Measurements from ENCODE around the gene GPER1. TPM values are rescaled to one million over a fixed set of nuclear protein-coding genes. Genes with fewer than 3 reads are reported as not detected.
"Not testable (repeated sequence)": the region's sequence is repeated elsewhere in the genome, so short reads cannot be mapped to it uniquely, and the experiment has no call there.

GPER1 gene
- total RNA-seq, 1 experiment from 2014 or later: 0.14 TPM

GRCh38 chr7:1130021-1130990 is 42.4 kb downstream of the GPER1 start:
- no peak for DNase-seq

GRCh38 chr7:1131471-1132265 is 43.8 kb downstream of the GPER1 start:
- Histone ChIP-seq H3K27me3 (ENCODE audit: control insufficient read depth, insufficient read depth, low read length) (no peaks in the 10 kb centered on the region), H3K4me3 (ENCODE audit: insufficient read depth, low read depth, low read length) (no peak overlapping the region), H3K36me3 (replicated peaks; ENCODE audit: control insufficient read depth, insufficient read depth, low read length) (no peaks in the 10 kb centered on the region)
- DNase-seq: no peak

More at GRCh38 chr7:1130021-1130990, 42.4 kb downstream of the GPER1 start:
- Histone ChIP-seq H3K4me3 (ENCODE audit: insufficient read depth, low read depth, low read length) (no peak overlapping the region), H3K36me3 (replicated peaks; ENCODE audit: control insufficient read depth, insufficient read depth, low read length) (no peaks in the 10 kb centered on the region), H3K27me3 (ENCODE audit: control insufficient read depth, insufficient read depth, low read length) (no peaks in the 10 kb centered on the region)

GRCh38 chr7:1134951-1135350 is 47.0 kb downstream of the GPER1 start:
- Histone ChIP-seq H3K27me3 (ENCODE audit: control insufficient read depth, insufficient read depth, low read length) (no peaks in the 10 kb centered on the region), H3K36me3 (replicated peaks; ENCODE audit: control insufficient read depth, insufficient read depth, low read length) (no peaks in the 10 kb centered on the region), H3K4me3 (ENCODE audit: insufficient read depth, low read depth, low read length) (no peak overlapping the region)
- no peak for DNase-seq

- Histone ChIP-seq H3K36me3 (replicated peaks; ENCODE audit: control insufficient read depth, insufficient read depth, low read length) (no peaks in the 10 kb centered on the region), H3K4me3 (ENCODE audit: insufficient read depth, low read depth, low read length) (peak overlapping the region; percentile 73), H3K27me3 (ENCODE audit: control insufficient read depth, insufficient read depth, low read length) (no peaks in the 10 kb centered on the region)
- peak; percentile 60 for DNase-seq
Measured at GRCh38 chr7:1136841-1137516, 49.1 kb downstream of the GPER1 start.

GRCh38 chr7:1137517-1138167 is 49.7 kb downstream of the GPER1 start:
- Histone ChIP-seq H3K4me3 (ENCODE audit: insufficient read depth, low read depth, low read length) (peak overlapping the region; percentile 73), H3K36me3 (replicated peaks; ENCODE audit: control insufficient read depth, insufficient read depth, low read length) (no peaks in the 10 kb centered on the region), H3K27me3 (ENCODE audit: control insufficient read depth, insufficient read depth, low read length) (no peaks in the 10 kb centered on the region)
- no peak for DNase-seq

- Histone ChIP-seq H3K36me3 (replicated peaks; ENCODE audit: control insufficient read depth, insufficient read depth, low read length) (no peaks in the 10 kb centered on the region), H3K4me3 (ENCODE audit: insufficient read depth, low read depth, low read length) (no peak overlapping the region), H3K27me3 (ENCODE audit: control insufficient read depth, insufficient read depth, low read length) (no peaks in the 10 kb centered on the region)
- DNase-seq: no peak
Measured at GRCh38 chr7:1140476-1141104, 52.7 kb downstream of the GPER1 start.

- no peaks in the 10 kb centered on the region for H3K36me3 ChIP-seq (replicated peaks; ENCODE audit: control insufficient read depth, insufficient read depth, low read length)
- H3K4me3 ChIP-seq (ENCODE audit: insufficient read depth, low read depth, low read length): no peak overlapping the region
- DNase-seq: no peak
- H3K27me3 ChIP-seq (ENCODE audit: control insufficient read depth, insufficient read depth, low read length): no peaks in the 10 kb centered on the region
Measured at GRCh38 chr7:1141651-1142050, 53.7 kb downstream of the GPER1 start.

- no peak for DNase-seq
- Histone ChIP-seq H3K36me3 (replicated peaks; ENCODE audit: control insufficient read depth, insufficient read depth, low read length) (no peaks in the 10 kb centered on the region), H3K27me3 (ENCODE audit: control insufficient read depth, insufficient read depth, low read length) (no peaks in the 10 kb centered on the region), H3K4me3 (ENCODE audit: insufficient read depth, low read depth, low read length) (no peak overlapping the region)
Measured at GRCh38 chr7:1142051-1142635, 54.2 kb downstream of the GPER1 start.

GRCh38 chr7:1143031-1143430 is 55.1 kb downstream of the GPER1 start:
- H3K27me3 ChIP-seq (ENCODE audit: control insufficient read depth, insufficient read depth, low read length); H3K4me3 ChIP-seq (ENCODE audit: insufficient read depth, low read depth, low read length); DNase-seq; H3K36me3 ChIP-seq (replicated peaks; ENCODE audit: control insufficient read depth, insufficient read depth, low read length): not testable (repeated sequence)

Other genes starting within 250 kb of the GPER1 start
- 50.8 and 61.9 TPM in 2 replicates for gene GET4, start 211.6 kb upstream of the GPER1 start, total RNA-seq (2014; rRNA removed; shearing (Covaris generic))
- 4.9 and 5.0 TPM in 2 replicates for gene ADAP1, start 133.4 kb upstream of the GPER1 start, total RNA-seq (2014; rRNA removed; shearing (Covaris generic))
- 8.4 and 12.9 TPM in 2 replicates for gene COX19, start 112.6 kb upstream of the GPER1 start, total RNA-seq (2014; rRNA removed; shearing (Covaris generic))
- not detected in 2 replicates for gene CYP2W1, start 104.9 kb upstream of the GPER1 start, total RNA-seq (2014; rRNA removed; shearing (Covaris generic))
- gene GPR146, start 43.6 kb upstream of the GPER1 start, total RNA-seq (2014; rRNA removed; shearing (Covaris generic)): 0.07 and 0.87 TPM in 2 replicates
- gene ZFAND2A, start 72.1 kb downstream of the GPER1 start, total RNA-seq (2014; rRNA removed; shearing (Covaris generic)): 5.3 and 9.2 TPM in 2 replicates
- gene UNCX, start 144.8 kb downstream of the GPER1 start, total RNA-seq (2014; rRNA removed; shearing (Covaris generic)): not detected in 2 replicates

Measured in H7 (cell line).